ENCODE measurements around the gene MAP2K2. TPM values are rescaled to one million over a fixed set of nuclear protein-coding genes. Genes with fewer than 3 reads are reported as not detected.

MAP2K2 gene
- total and polyA plus RNA-seq, 2 donors (not counting 3 experiments of a cell fraction or from before 2014, with no cell fraction given), result 126 to 171 TPM

DNA sequence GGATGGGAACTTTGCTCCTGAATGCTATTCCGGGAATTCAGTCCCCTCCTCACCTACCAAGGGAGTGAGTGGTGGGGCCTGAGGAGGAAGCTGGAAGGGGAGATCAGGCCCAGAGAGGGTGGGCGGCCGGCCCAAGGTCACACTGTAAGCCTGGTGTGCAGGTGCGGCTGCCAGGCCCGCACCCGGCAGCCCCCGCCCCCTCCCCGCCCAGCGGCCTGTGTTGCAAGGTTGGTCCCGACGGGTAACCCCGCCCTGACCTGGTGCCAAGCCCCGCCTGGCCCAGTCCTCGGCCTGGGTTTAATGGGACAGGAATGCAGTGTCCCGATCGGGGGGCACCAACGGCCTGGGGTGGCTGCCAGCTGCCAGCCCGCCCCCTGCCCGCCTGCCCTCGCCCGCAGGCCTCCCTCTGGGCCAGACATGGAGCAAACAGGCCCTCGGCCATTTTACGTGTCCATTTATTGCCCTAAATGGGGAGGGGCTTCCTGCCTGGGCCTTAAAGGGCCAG lies 62.7 kb downstream of the MAP2K2 start:
- dilution Hi-C loops (cut with MboI; ENCODE audit: extremely low pct_ligation_motif_present, low sequenced_read_pairs), result no loop called here
- ChIA-PET POLR2A (no interaction called here), CTCF (no interaction called here)
- Histone ChIP-seq H3K9ac (replicated peaks; ENCODE audit: extremely low read depth, insufficient read depth, low read length) (peak overlapping the region; percentile 22), H3K9me3 (replicated peaks; ENCODE audit: control insufficient read depth, insufficient read depth, low read length) (no peaks in the 10 kb centered on the region), H3K4me2 (ENCODE audit: insufficient read depth, low read length) (peak overlapping the region; percentile 19), H3K4me3 (replicated peaks in 1 of 3; ENCODE audit: insufficient read depth in 1 of 3, low read depth in 1 of 3, low read length in 3 of 3) (peak overlapping the region in 1 of 3 experiments; percentile 15), H3K27ac (ENCODE audit: insufficient read depth, low read depth, low read length) (peak overlapping the region; percentile 23), H3K9me1 (replicated peaks; ENCODE audit: control insufficient read depth, extremely low read depth, insufficient read depth, low read length) (no peaks in the 10 kb centered on the region), H3K36me3 (ENCODE audit: control insufficient read depth in 2 of 2, extremely low read depth in 1 of 2, insufficient read depth in 2 of 2, low read length in 2 of 2) (peaks cover 0 to 5% of the 10 kb centered on the region in 2 experiments), H3K4me1 (ENCODE audit: control insufficient read depth, extremely low read depth, insufficient read depth, low read length) (peaks cover 25% of the 10 kb centered on the region), H3K27me3 (ENCODE audit: control insufficient read depth in 2 of 2, insufficient read depth in 2 of 2, low read length in 2 of 2) (no peaks in the 10 kb centered on the region), H2AFZ (ENCODE audit: low read depth, low read length) (no peak overlapping the region), H4K20me1 (replicated peaks; ENCODE audit: control insufficient read depth, extremely low read depth, insufficient read depth, low read length) (no peaks in the 10 kb centered on the region), H3K79me2 (ENCODE audit: control insufficient read depth, insufficient read depth, low read length) (peaks cover 88% of the 10 kb centered on the region)
- BruUV-seq (replicated peaks), result no TSS peak
- DNase-seq (ENCODE audit: low read depth, low spot score) (no peak), FAIRE-seq (peak; percentile 8)
- TF ChIP-seq, protein P1, sequence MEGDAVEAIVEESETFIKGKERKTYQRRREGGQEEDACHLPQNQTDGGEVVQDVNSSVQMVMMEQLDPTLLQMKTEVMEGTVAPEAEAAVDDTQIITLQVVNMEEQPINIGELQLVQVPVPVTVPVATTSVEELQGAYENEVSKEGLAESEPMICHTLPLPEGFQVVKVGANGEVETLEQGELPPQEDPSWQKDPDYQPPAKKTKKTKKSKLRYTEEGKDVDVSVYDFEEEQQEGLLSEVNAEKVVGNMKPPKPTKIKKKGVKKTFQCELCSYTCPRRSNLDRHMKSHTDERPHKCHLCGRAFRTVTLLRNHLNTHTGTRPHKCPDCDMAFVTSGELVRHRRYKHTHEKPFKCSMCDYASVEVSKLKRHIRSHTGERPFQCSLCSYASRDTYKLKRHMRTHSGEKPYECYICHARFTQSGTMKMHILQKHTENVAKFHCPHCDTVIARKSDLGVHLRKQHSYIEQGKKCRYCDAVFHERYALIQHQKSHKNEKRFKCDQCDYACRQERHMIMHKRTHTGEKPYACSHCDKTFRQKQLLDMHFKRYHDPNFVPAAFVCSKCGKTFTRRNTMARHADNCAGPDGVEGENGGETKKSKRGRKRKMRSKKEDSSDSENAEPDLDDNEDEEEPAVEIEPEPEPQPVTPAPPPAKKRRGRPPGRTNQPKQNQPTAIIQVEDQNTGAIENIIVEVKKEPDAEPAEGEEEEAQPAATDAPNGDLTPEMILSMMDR (IDR thresholded peaks at IDR 0.05; ENCODE audit: extremely low read depth in 1 of 2, insufficient read depth in 1 of 2, low read depth in 1 of 2, low read length in 2 of 2), result no peak
- TF ChIP-seq GATA2 (IDR thresholded peaks at IDR 0.05; ENCODE audit: insufficient read depth, insufficient read length, low read depth, low read length) (no peak), MYC (IDR thresholded peaks at IDR 0.05; ENCODE audit: low read depth, low read length) (no peak), POLR2AphosphoS5 (IDR thresholded peaks at IDR 0.05; ENCODE audit: insufficient read depth, low read depth, low read length) (no peak), FOS (IDR thresholded peaks at IDR 0.05; ENCODE audit: borderline replicate concordance, insufficient read depth, low read length) (no peak), EZH2 (IDR thresholded peaks at IDR 0.05; ENCODE audit: borderline replicate concordance, low read depth, low read length, severe bottlenecking) (no peak), POLR2A (IDR thresholded peaks at IDR 0.05; ENCODE audit: low read depth, low read length) (no peak), JUN (IDR thresholded peaks at IDR 0.05; ENCODE audit: borderline replicate concordance, insufficient read depth, insufficient read length, low read depth) (no peak)
- TF ChIP-seq, protein P2, sequence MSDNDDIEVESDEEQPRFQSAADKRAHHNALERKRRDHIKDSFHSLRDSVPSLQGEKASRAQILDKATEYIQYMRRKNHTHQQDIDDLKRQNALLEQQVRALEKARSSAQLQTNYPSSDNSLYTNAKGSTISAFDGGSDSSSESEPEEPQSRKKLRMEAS (IDR thresholded peaks at IDR 0.05; ENCODE audit: insufficient read depth, insufficient read length), result no peak
- intact Hi-C loops (cut with micrococcal nuclease), result loop anchor here (5.0 kb wide), 1 partner anchor 54 kb away; the partner anchor contains the start of gene PIAS4

Data from endothelial cell of umbilical vein (primary cell).